HCT116 (cell line): Measurements from ENCODE around the gene TAF12. TPM values are rescaled to one million over a fixed set of nuclear protein-coding genes. Genes with fewer than 3 reads are reported as not detected.

Source experiments
- ATAC-seq: fragments of 200-7000 bp; cut with Tn5 transposase; 2 replicates; pipeline ENCODE4 v1.9.1; 2020; ENCODE audit warnings: mild to moderate bottlenecking, moderate library complexity
- BruUV-seq: library from RNA; stranded (reverse); fragments of 400-500 nt; replicated peaks from 2 replicates; lab custom pipeline; 2021; lab: Mats Ljungman, UMichigan
- CTCF ChIA-PET: fragments of 300-600 bp; sonication (Branson Sonifier 250); formaldehyde crosslinking; loops from one replicate; lab custom pipeline; 2021; ENCODE audit warnings: antibody characterized with exemption; lab: Charles Lee
- POLR2A ChIA-PET: fragments of 300-600, 350-600 bp; sonication (Branson Sonifier 250); formaldehyde crosslinking; loops from one replicate; lab custom pipeline; 2021; ENCODE audit warnings: antibody characterized with exemption; lab: Charles Lee
- RAD21 ChIA-PET, 2 experiments: fragments of 300-600 bp; sonication (Branson Sonifier 250); formaldehyde crosslinking; loops; one replicate each; lab custom pipeline; 2023; ENCODE audit warnings: low total read pairs in 2 of 2; ENCODE audit not compliant: uncharacterized antibody in 2 of 2, unreplicated experiment in 2 of 2, low non-redundant PET in 1 of 2; lab: Charles Lee
- DNase-seq: peaks from one replicate; pipeline ENCODE4 v3.0.0-alpha.2; 2010; ENCODE audit warnings: low read depth, low spot score
- H2AFZ ChIP-seq: fragments of 200-600 bp; shearing (Covaris generic), sonication (generic); 2 replicates; pipeline ENCODE4 v1.6.1; 2017; ENCODE audit warnings: low read depth, mixed run types, mixed read lengths, antibody characterized with exemption, low read length; ENCODE audit not compliant: poor library complexity, severe bottlenecking
- H3K27ac ChIP-seq: 2 replicates; pipeline ENCODE4 v1.5.1; 2012; ENCODE audit warnings: low read depth, low read length
- H3K27me3 ChIP-seq: fragments of 200-600 bp; sonication (generic); 2 replicates; pipeline ENCODE4 v1.6.1; 2016; ENCODE audit warnings: mixed run types, low read length, mixed read lengths; ENCODE audit not compliant: insufficient read depth
- H3K36me3 ChIP-seq, 2 experiments: fragments of 200-500 bp in 1 of 2; fragments of 200-600 bp in 1 of 2; sonication (Bioruptor generic) in 1 of 2; sonication (generic) in 1 of 2; 2 replicates each; pipeline versions ENCODE4 v1.5.1 to v1.6.1; 2014 to 2016; ENCODE audit warnings: low read length in 2 of 2, inconsistent platforms in 1 of 2, mixed read lengths in 1 of 2, mixed run types in 1 of 2; ENCODE audit not compliant: insufficient read depth in 2 of 2, control insufficient read depth in 1 of 2
- H3K4me1 ChIP-seq, 2 experiments: fragments of 200-600 bp in 1 of 2; sonication (generic) in 1 of 2; 2 replicates each; pipeline versions ENCODE4 v1.5.1 to v1.6.1; 2012 to 2017; ENCODE audit warnings: low read length in 2 of 2, inconsistent platforms in 1 of 2, mild to moderate bottlenecking in 1 of 2, mixed read lengths in 1 of 2, mixed run types in 1 of 2, moderate library complexity in 1 of 2; ENCODE audit not compliant: insufficient read depth in 2 of 2, control insufficient read depth in 1 of 2
- H3K4me2 ChIP-seq: fragments of 200-600 bp; sonication (generic); 2 replicates; pipeline ENCODE4 v1.6.1; 2017; ENCODE audit warnings: mixed run types, low read length, mixed read lengths
- H3K4me3 ChIP-seq, 2 experiments: fragments of 200-600 bp in 1 of 2; sonication (generic) in 1 of 2; replicated peaks in 1 of 2; 2 replicates each; pipeline ENCODE4 v1.5.1; 2011 to 2016; ENCODE audit warnings: low read length in 2 of 2, control low read depth in 1 of 2, low read depth in 1 of 2, mild to moderate bottlenecking in 1 of 2, mixed read lengths in 1 of 2, mixed run types in 1 of 2
- H3K79me2 ChIP-seq: fragments of 200-600 bp; sonication (generic); 2 replicates; pipeline ENCODE4 v1.6.1; 2017; ENCODE audit warnings: mild to moderate bottlenecking, mixed run types, low read length, moderate library complexity, mixed read lengths; ENCODE audit not compliant: insufficient read depth
- H3K9ac ChIP-seq: fragments of 200-600 bp; sonication (generic); 2 replicates; pipeline ENCODE4 v1.6.1; 2016; ENCODE audit warnings: low read length, mixed read lengths
- H3K9me2 ChIP-seq: fragments of 200-600 bp; sonication (generic), shearing (Covaris generic); 2 replicates; pipeline ENCODE4 v1.6.1; 2017; ENCODE audit warnings: mixed run types, mild to moderate bottlenecking, moderate library complexity; ENCODE audit not compliant: insufficient read depth
- H3K9me3 ChIP-seq, 2 experiments: fragments of 200-500 bp in 1 of 2; fragments of 200-600 bp in 1 of 2; sonication (Bioruptor generic) in 1 of 2; sonication (generic) in 1 of 2; 2 replicates each; pipeline ENCODE4 v1.6.1; 2014 to 2017; ENCODE audit warnings: low read length in 2 of 2, mixed read lengths in 2 of 2, inconsistent platforms in 1 of 2, low read depth in 1 of 2, mild to moderate bottlenecking in 1 of 2, mixed run types in 1 of 2, moderate library complexity in 1 of 2; ENCODE audit not compliant: control insufficient read depth in 1 of 2, insufficient read depth in 1 of 2
- H4K20me1 ChIP-seq: fragments of 200-600 bp; sonication (generic), shearing (Covaris generic); 2 replicates; pipeline ENCODE4 v1.6.1; 2017; ENCODE audit warnings: mixed run types, mild to moderate bottlenecking, moderate library complexity; ENCODE audit not compliant: insufficient read depth
- CTCF ChIP-seq, 3 experiments: fragments of 200-600 bp in 1 of 3; sonication (generic) in 1 of 3; IDR thresholded peaks in 2 of 3; conservative IDR thresholded peaks in 1 of 3; 2 replicates each; pipeline ENCODE4 v1.5.1; 2012 to 2017; ENCODE audit warnings: low read depth in 2 of 3, low read length in 2 of 3, antibody characterized with exemption in 1 of 3, borderline replicate concordance in 1 of 3, control low read depth in 1 of 3, mild to moderate bottlenecking in 1 of 3, mixed read lengths in 1 of 3, mixed run types in 1 of 3, moderate library complexity in 1 of 3; ENCODE audit not compliant: insufficient read depth in 1 of 3
- ELF1 ChIP-seq: IDR thresholded peaks from 2 replicates; pipeline ENCODE4 v1.6.1; 2012; ENCODE audit warnings: low read depth, borderline replicate concordance
- JUND ChIP-seq: IDR thresholded peaks from 2 replicates; pipeline ENCODE4 v1.6.1; 2012
- POLR2AphosphoS5 ChIP-seq: IDR thresholded peaks from 2 replicates; pipeline ENCODE4 v1.6.1; 2011; ENCODE audit warnings: mild to moderate bottlenecking, low read depth, low read length, moderate library complexity
- RAD21 ChIP-seq: IDR thresholded peaks from 2 replicates; pipeline ENCODE4 v1.6.1; 2012; ENCODE audit warnings: low read depth, mild to moderate bottlenecking
- SIN3A ChIP-seq: IDR thresholded peaks from 2 replicates; pipeline ENCODE4 v1.6.1; 2012; ENCODE audit warnings: low read depth
- YY1 ChIP-seq: IDR thresholded peaks from 2 replicates; pipeline ENCODE4 v1.6.1; 2011; ENCODE audit warnings: low read length, low read depth, moderate library complexity, mild to moderate bottlenecking; ENCODE audit not compliant: insufficient replicate concordance; ENCODE audit errors: extremely low read depth
- ZNF274 ChIP-seq: fragments of 200-500 bp; sonication (Bioruptor generic); IDR thresholded peaks from 2 replicates; pipeline ENCODE4 v1.6.1; 2014; ENCODE audit warnings: mild to moderate bottlenecking, low read depth, low read length, inconsistent platforms
- intact Hi-C: fragments of 100-400 bp; cut with micrococcal nuclease; formaldehyde crosslinking; loops from 2 replicates; pipeline ENCODE4 v1.10.0; 2022
- total RNA-seq: library from RNA; stranded (reverse); gene quantifications from one replicate; pipeline ENCODE4 v1.2.1, GENCODE V29; 2021; ENCODE audit not compliant: unreplicated experiment

TAF12 gene
- total RNA-seq, 1 experiment from 2014 or later: 39.0 TPM

GRCh38 chr1:28580722-28581530 is 61.9 kb downstream of the TAF12 start:
- TF ChIP-seq ELF1: no peak
- TF ChIP-seq RAD21: no peak
- no peak for TF ChIP-seq ZNF274
- 0 out of 6 replicates have a peak, but pooled peaks of 1 of the 3 experiments have one; percentile 5 for TF ChIP-seq CTCF (IDR thresholded peaks at IDR 0.05 in 2 of 3, conservative IDR thresholded peaks at IDR 0.05 in 1 of 3; ENCODE audit: borderline replicate concordance in 1 of 3, insufficient read depth in 1 of 3, low read depth in 2 of 3, low read length in 2 of 3)
- TF ChIP-seq SIN3A: peak; percentile 44; the same call in 1 of the 2 replicates
- no peak for TF ChIP-seq YY1
- no peak; the same call in 1 of the 2 replicates for TF ChIP-seq POLR2AphosphoS5
- TF ChIP-seq JUND: no peak
- Histone ChIP-seq H3K4me1 (peaks cover 9 to 29% of the 10 kb centered on the region in 2 experiments; a peak in 3 of 4 replicates), H3K79me2 (peaks cover 32% of the 10 kb centered on the region), H3K27ac (peak overlapping the region; percentile 93), H3K4me2 (peak overlapping the region; percentile 85), H3K9ac (peak overlapping the region; percentile 96), H3K27me3 (no peaks in the 10 kb centered on the region), H3K9me3 (no peaks in the 10 kb centered on the region), H3K9me2 (no peaks in the 10 kb centered on the region), H3K36me3 (peaks cover 21 to 40% of the 10 kb centered on the region in 2 experiments; a peak in 3 of 4 replicates), H3K4me3 (peak overlapping the region; percentile 97 to 99), H2AFZ (no peak overlapping the region), H4K20me1 (peaks cover 29% of the 10 kb centered on the region; the same call in 1 of the 2 replicates)
- ChIA-PET POLR2A (interaction anchor here (0.6 to 2.8 kb wide), 33 partner anchors 10 to 558 kb away, joined by 3 to 27 read pairs (median 4); partner anchors contain the start of genes ATP5IF1, EPB41, MED18 and RNU11), CTCF (interaction anchor here (0.6 to 1.5 kb wide), 3 partner anchors 22 to 221 kb away, joined by 3 to 10 read pairs (median 3); no protein-coding TSS in a partner anchor), RAD21 (interaction anchor here in 1 of 2 experiments (0.6 kb wide), 1 partner anchor 34 kb away, joined by 6 read pairs; no protein-coding TSS in a partner anchor)
- no peak for DNase-seq
- intact Hi-C loops: no loop called here
- ATAC-seq: no peak; the same call in 1 of the 2 replicates
- BruUV-seq: TSS peak; percentile 69
